Ovary (tissue), 3 donors: ENCODE measurements around the gene URB2.

Experiments used
- CTCF ChIP-seq, 3 donors: fragments of 450-650 bp in 2 of 3; fragments of 200-600 bp in 1 of 3; IDR thresholded peaks; one replicate each; pipeline versions ENCODE4 v1.5.1 to v1.8.0; 2016 to 2022; ENCODE audit warnings: antibody characterized with exemption in 3 of 3, mild to moderate bottlenecking in 1 of 3
- EP300 ChIP-seq: sonication (generic); formaldehyde crosslinking; IDR thresholded peaks from one replicate; pipeline ENCODE4 v1.6.1; 2017; ENCODE audit warnings: antibody characterized with exemption
- POLR2A ChIP-seq: fragments of 450-650 bp; IDR thresholded peaks from one replicate; pipeline ENCODE4 v1.6.1; 2017; ENCODE audit warnings: antibody characterized with exemption, mild to moderate bottlenecking, moderate library complexity
- donor health status: DM: no; HTN: no; CAD: no.

GRCh38 chr1:229619614-229620013, 6.4 kb upstream of the URB2 start:
- TF ChIP-seq CTCF (IDR thresholded peaks at IDR 0.05) (no peak), POLR2A (no peak), EP300 (no peak)
